ENCODE measurements around the gene BDKRB2. TPM values are rescaled to one million over a fixed set of nuclear protein-coding genes. Genes with fewer than 3 reads are reported as not detected.

BDKRB2 gene
- polyA plus RNA-seq, 1 donor from 2014 or later, result not detected

DNA sequence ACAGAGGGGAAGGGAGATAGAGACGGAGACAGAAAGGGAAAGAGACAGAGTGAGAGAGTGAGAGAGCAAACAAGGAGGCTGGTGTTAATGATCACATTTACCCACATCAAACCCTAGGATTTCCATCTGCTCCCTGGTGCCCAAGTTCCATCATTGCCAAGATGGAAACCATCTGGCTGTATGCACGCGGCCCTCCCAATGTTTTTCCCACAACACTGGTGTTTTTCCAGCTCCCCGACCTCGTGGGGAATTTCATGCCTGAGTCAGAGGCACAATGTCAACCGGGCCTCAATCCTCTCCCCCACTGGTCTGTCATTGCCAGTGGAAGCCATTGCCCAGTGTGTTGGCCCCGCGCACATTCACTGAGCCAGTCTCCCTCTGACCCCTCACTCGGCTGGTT is 19.9 kb upstream of the BDKRB2 start:
- TF ChIP-seq POLR2AphosphoS5 (IDR thresholded peaks at IDR 0.05), result no peak
- TF ChIP-seq TAF1 (IDR thresholded peaks at IDR 0.05; ENCODE audit: low read depth), result no peak
- TF ChIP-seq REST (IDR thresholded peaks at IDR 0.05; ENCODE audit: borderline replicate concordance), result no peak
- TF ChIP-seq EZH2 (IDR thresholded peaks at IDR 0.05; ENCODE audit: borderline replicate concordance, insufficient read depth, low read length, poor library complexity, severe bottlenecking), result no peak
- TF ChIP-seq SMC3 (conservative IDR thresholded peaks at IDR 0.05; ENCODE audit: poor library complexity), result no peak
- TF ChIP-seq MXI1 (conservative IDR thresholded peaks at IDR 0.05; ENCODE audit: poor library complexity, severe bottlenecking), result no peak
- no peak for TF ChIP-seq RAD21 (conservative IDR thresholded peaks at IDR 0.05)
- no peak for TF ChIP-seq EP300 (conservative IDR thresholded peaks at IDR 0.05; ENCODE audit: poor library complexity, severe bottlenecking)
- TF ChIP-seq, protein P1, sequence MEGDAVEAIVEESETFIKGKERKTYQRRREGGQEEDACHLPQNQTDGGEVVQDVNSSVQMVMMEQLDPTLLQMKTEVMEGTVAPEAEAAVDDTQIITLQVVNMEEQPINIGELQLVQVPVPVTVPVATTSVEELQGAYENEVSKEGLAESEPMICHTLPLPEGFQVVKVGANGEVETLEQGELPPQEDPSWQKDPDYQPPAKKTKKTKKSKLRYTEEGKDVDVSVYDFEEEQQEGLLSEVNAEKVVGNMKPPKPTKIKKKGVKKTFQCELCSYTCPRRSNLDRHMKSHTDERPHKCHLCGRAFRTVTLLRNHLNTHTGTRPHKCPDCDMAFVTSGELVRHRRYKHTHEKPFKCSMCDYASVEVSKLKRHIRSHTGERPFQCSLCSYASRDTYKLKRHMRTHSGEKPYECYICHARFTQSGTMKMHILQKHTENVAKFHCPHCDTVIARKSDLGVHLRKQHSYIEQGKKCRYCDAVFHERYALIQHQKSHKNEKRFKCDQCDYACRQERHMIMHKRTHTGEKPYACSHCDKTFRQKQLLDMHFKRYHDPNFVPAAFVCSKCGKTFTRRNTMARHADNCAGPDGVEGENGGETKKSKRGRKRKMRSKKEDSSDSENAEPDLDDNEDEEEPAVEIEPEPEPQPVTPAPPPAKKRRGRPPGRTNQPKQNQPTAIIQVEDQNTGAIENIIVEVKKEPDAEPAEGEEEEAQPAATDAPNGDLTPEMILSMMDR (IDR thresholded peaks at IDR 0.05; ENCODE audit: poor library complexity, severe bottlenecking), result no peak
- H3K27me3 ChIP-seq (ENCODE audit: insufficient read depth, low read depth, low read length), result no peaks in the 10 kb centered on the region
- H4K20me1 ChIP-seq (ENCODE audit: insufficient read depth), result no peaks in the 10 kb centered on the region
- no peaks in the 10 kb centered on the region for H3K9me3 ChIP-seq (ENCODE audit: low read length)
- H3K4me3 ChIP-seq (ENCODE audit: low read length), result no peak overlapping the region
- no peaks in the 10 kb centered on the region for H3F3A ChIP-seq (ENCODE audit: insufficient read depth, low read length, poor library complexity, severe bottlenecking)
- no peak overlapping the region for H2AFZ ChIP-seq (ENCODE audit: low read depth, low read length)
- H3K27ac ChIP-seq (ENCODE audit: low read length), result no peak overlapping the region
- H3K79me2 ChIP-seq (replicated peaks; ENCODE audit: insufficient read depth, low read length), result no peaks in the 10 kb centered on the region
- no peaks in the 10 kb centered on the region for H3K36me3 ChIP-seq (ENCODE audit: insufficient read depth, low read length)
- H3K4me2 ChIP-seq (ENCODE audit: low read length), result no peak overlapping the region
- no peak overlapping the region for H3K9ac ChIP-seq (ENCODE audit: low read length)
- H3K9me2 ChIP-seq (ENCODE audit: insufficient read depth, low read length), result no peaks in the 10 kb centered on the region

- Histone ChIP-seq H3K79me2 (replicated peaks; ENCODE audit: insufficient read depth, low read length) (no peaks in the 10 kb centered on the region), H2AFZ (ENCODE audit: low read depth, low read length) (no peak overlapping the region), H3F3A (ENCODE audit: insufficient read depth, low read length, poor library complexity, severe bottlenecking) (no peaks in the 10 kb centered on the region), H3K4me2 (ENCODE audit: low read length) (no peak overlapping the region), H3K27ac (ENCODE audit: low read length) (no peak overlapping the region), H3K9me3 (ENCODE audit: low read length) (no peaks in the 10 kb centered on the region), H3K4me3 (ENCODE audit: low read length) (no peak overlapping the region), H3K36me3 (ENCODE audit: insufficient read depth, low read length) (no peaks in the 10 kb centered on the region), H3K27me3 (ENCODE audit: insufficient read depth, low read depth, low read length) (no peaks in the 10 kb centered on the region), H3K9ac (ENCODE audit: low read length) (no peak overlapping the region), H3K9me2 (ENCODE audit: insufficient read depth, low read length) (no peaks in the 10 kb centered on the region), H4K20me1 (ENCODE audit: insufficient read depth) (no peaks in the 10 kb centered on the region)
- TF ChIP-seq TAF1 (IDR thresholded peaks at IDR 0.05; ENCODE audit: low read depth), result no peak
- TF ChIP-seq EZH2 (IDR thresholded peaks at IDR 0.05; ENCODE audit: borderline replicate concordance, insufficient read depth, low read length, poor library complexity, severe bottlenecking), result no peak
- no peak for TF ChIP-seq MXI1 (conservative IDR thresholded peaks at IDR 0.05; ENCODE audit: poor library complexity, severe bottlenecking)
- no peak for TF ChIP-seq EP300 (conservative IDR thresholded peaks at IDR 0.05; ENCODE audit: poor library complexity, severe bottlenecking)
- no peak for TF ChIP-seq SMC3 (conservative IDR thresholded peaks at IDR 0.05; ENCODE audit: poor library complexity)
- TF ChIP-seq REST (IDR thresholded peaks at IDR 0.05; ENCODE audit: borderline replicate concordance), result no peak
- TF ChIP-seq RAD21 (conservative IDR thresholded peaks at IDR 0.05), result no peak
- no peak for TF ChIP-seq POLR2AphosphoS5 (IDR thresholded peaks at IDR 0.05)
- TF ChIP-seq, protein P1 (IDR thresholded peaks at IDR 0.05; ENCODE audit: poor library complexity, severe bottlenecking), result no peak
Observed at GRCh38 chr14:96187216-96188031, 17.2 kb upstream of the BDKRB2 start.
